Vagina (tissue), 2 donors: ENCODE data around the gene SPTBN1.

Experiments used
- CTCF ChIP-seq, 3 experiments: fragments of 450-650 bp in 2 of 3; fragments of 200-600 bp in 1 of 3; sonication (generic) in 1 of 3; IDR thresholded peaks; one replicate each; pipeline ENCODE4 v1.5.1; 2017 to 2019; ENCODE audit warnings: antibody characterized with exemption in 3 of 3, mild to moderate bottlenecking in 2 of 3, moderate library complexity in 2 of 3
- POLR2AphosphoS5 ChIP-seq, 2 donors: sonication (generic); formaldehyde crosslinking; IDR thresholded peaks; one replicate each; pipeline ENCODE4 v1.9.0; 2017; ENCODE audit warnings: antibody characterized with exemption in 2 of 2, mild to moderate bottlenecking in 2 of 2, low read depth in 1 of 2; ENCODE audit not compliant: insufficient read depth in 1 of 2

GRCh38 chr2:54514822-54515569, 58.9 kb downstream of the SPTBN1 start:
- TF ChIP-seq CTCF (IDR thresholded peaks at IDR 0.05) (no peak), POLR2AphosphoS5 (IDR thresholded peaks at IDR 0.05; ENCODE audit: insufficient read depth in 1 of 2, low read depth in 1 of 2) (no peak)
